ENCODE results near the gene KIF26B. TPM values are rescaled to one million over a fixed set of nuclear protein-coding genes. Genes with fewer than 3 reads are reported as not detected.

KIF26B gene
- total RNA-seq, 2 donors from 2014 or later = 0.30 to 0.35 TPM

DNA sequence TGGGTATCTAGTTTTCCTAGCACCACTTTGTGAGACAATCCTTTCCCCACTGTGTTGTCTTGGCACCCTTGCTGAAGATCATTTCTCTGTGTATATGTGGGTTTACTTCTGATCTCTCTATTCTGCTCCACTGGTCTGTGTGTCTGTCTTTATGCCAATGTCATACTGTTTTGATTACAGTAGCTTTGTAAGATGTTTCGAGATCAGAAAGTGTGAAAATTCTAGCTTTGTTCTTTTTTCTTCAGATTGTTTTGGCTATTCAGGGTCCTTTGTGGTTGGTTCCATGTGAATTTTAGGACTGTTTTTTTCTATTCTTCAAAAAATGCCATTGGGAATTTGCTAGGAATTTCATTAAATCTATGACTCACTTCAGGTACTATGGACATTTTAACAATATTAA lies 116.2 kb downstream of the KIF26B start:
- no peak overlapping the region for H3K9ac ChIP-seq (ENCODE audit: low read depth in 2 of 2, low read length in 2 of 2)
- H3K27me3 ChIP-seq = no peaks in the 10 kb centered on the region
- intact Hi-C loops (cut with DNase I) = no loop called here
- no peaks in the 10 kb centered on the region for H3K4me1 ChIP-seq
- no peak for DNase-seq
- no peak overlapping the region for H3K27ac ChIP-seq
- no peak overlapping the region for H3K4me3 ChIP-seq
- TF ChIP-seq, protein P1, sequence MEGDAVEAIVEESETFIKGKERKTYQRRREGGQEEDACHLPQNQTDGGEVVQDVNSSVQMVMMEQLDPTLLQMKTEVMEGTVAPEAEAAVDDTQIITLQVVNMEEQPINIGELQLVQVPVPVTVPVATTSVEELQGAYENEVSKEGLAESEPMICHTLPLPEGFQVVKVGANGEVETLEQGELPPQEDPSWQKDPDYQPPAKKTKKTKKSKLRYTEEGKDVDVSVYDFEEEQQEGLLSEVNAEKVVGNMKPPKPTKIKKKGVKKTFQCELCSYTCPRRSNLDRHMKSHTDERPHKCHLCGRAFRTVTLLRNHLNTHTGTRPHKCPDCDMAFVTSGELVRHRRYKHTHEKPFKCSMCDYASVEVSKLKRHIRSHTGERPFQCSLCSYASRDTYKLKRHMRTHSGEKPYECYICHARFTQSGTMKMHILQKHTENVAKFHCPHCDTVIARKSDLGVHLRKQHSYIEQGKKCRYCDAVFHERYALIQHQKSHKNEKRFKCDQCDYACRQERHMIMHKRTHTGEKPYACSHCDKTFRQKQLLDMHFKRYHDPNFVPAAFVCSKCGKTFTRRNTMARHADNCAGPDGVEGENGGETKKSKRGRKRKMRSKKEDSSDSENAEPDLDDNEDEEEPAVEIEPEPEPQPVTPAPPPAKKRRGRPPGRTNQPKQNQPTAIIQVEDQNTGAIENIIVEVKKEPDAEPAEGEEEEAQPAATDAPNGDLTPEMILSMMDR (IDR thresholded peaks at IDR 0.05) = no peak
- H3K9me3 ChIP-seq = no peaks in the 10 kb centered on the region
- no peaks in the 10 kb centered on the region for H3K36me3 ChIP-seq

DNA sequence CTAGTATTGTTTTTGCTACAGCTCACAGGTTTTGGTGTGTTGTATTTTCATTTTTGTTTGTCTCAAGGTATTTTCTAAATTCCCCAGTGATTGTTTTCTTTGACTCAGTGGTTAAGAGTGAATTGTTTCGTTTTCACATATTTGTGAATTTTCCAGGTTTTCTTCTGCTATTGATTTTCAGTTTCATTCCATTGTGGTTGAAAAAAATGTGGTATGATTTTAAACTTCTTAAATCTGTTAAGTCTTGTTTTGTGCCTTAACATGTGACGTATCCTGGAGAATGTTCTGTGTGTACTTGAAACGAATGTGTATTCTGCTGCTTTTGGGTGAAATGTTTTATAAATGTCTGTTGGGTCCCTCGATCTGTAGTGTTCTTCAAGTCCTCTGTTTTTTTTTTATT lies 117.9 kb downstream of the KIF26B start:
- intact Hi-C loops (cut with DNase I) = no loop called here
- H3K27me3 ChIP-seq = no peaks in the 10 kb centered on the region
- no peak overlapping the region for H3K27ac ChIP-seq
- H3K4me3 ChIP-seq = no peak overlapping the region
- H3K36me3 ChIP-seq = no peaks in the 10 kb centered on the region
- TF ChIP-seq, protein P1 (IDR thresholded peaks at IDR 0.05) = no peak
- H3K4me1 ChIP-seq = no peaks in the 10 kb centered on the region
- H3K9ac ChIP-seq (ENCODE audit: low read depth in 2 of 2, low read length in 2 of 2) = no peak overlapping the region
- DNase-seq = no peak
- no peaks in the 10 kb centered on the region for H3K9me3 ChIP-seq

DNA sequence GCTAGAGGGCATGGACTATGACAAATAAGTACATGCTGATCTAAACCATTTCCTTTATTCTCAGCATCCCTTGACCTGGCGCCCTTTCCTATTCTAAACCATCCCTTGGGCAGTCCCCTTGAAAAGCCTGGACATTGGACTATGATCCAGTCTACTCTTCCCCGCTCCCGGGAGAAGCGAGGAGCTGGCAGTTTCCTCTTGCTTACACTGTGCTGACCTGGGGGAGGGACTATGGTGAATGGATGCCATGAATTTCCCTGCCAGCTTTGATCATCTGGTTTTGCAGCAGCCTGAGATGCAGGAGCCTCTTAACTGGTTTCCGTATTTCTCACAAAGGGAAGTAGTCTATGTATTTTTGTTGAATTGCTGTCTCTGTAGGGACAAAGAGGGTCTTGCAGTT lies 121.7 kb downstream of the KIF26B start:
- intact Hi-C loops (cut with DNase I) = loop anchor here (5.0 kb wide), 1 partner anchor 119 kb away; no protein-coding TSS in a partner anchor
- H3K27ac ChIP-seq = no peak overlapping the region
- TF ChIP-seq, protein P1 (IDR thresholded peaks at IDR 0.05) = no peak

DNA sequence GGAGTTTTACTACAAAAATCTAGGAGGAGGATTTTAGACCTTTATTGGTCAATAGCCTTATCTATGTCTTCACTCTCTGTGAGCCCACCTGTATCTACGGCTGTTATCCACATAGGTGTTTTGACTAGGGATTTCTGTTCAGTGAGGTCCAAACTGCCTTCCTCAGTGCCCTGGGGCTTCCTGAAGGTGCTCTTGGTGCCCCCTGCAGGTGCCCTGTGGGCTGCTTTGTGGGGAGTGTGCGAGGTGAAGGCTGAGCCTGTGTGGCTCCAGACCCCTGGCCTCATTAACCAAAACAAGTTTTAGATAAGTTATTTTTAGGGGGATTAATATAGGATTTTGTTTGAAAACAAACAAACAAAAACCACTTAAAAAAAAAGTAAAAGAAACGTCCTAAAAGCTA lies 122.5 kb downstream of the KIF26B start:
- no peaks in the 10 kb centered on the region for H3K9me3 ChIP-seq
- no peaks in the 10 kb centered on the region for H3K27me3 ChIP-seq
- no peak overlapping the region for H3K9ac ChIP-seq (ENCODE audit: low read depth in 2 of 2, low read length in 2 of 2)
- DNase-seq = no peak
- intact Hi-C loops (cut with DNase I) = loop anchor here (5.0 kb wide), 1 partner anchor 120 kb away; no protein-coding TSS in a partner anchor
- H3K27ac ChIP-seq = no peak overlapping the region
- no peaks in the 10 kb centered on the region for H3K36me3 ChIP-seq
- TF ChIP-seq, protein P1 (IDR thresholded peaks at IDR 0.05) = no peak
- H3K4me3 ChIP-seq = no peak overlapping the region
- H3K4me1 ChIP-seq = no peaks in the 10 kb centered on the region

More for the DNA sequence above, 121.7 kb downstream of the KIF26B start:
- Histone ChIP-seq H3K36me3 (no peaks in the 10 kb centered on the region), H3K27me3 (no peaks in the 10 kb centered on the region), H3K4me3 (no peak overlapping the region), H3K9ac (ENCODE audit: low read depth in 2 of 2, low read length in 2 of 2) (no peak overlapping the region), H3K4me1 (no peaks in the 10 kb centered on the region), H3K9me3 (no peaks in the 10 kb centered on the region)
- DNase-seq = no peak

DNA sequence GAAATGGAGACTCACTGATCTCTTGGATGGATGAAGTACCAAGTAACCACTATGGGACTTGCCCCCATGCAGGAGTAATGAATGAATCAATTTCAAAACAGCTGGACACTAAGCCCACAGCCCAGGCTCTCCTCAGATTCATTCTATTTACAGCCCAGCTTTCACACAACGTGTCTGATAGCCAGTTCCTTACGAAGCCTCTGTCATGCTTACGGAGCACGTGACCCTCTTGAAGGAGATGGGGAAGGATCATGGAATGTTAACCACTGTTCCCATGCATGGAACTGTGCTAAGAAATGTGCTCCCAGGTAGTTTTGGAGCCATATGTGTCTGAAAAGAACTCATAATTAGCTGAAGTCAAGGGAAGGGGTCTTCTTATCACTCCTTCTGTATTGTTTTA lies 124.1 kb downstream of the KIF26B start:
- intact Hi-C loops (cut with DNase I) = loop anchor here (5.0 kb wide), 1 partner anchor 122 kb away; no protein-coding TSS in a partner anchor
- Histone ChIP-seq H3K4me1 (no peaks in the 10 kb centered on the region), H3K27me3 (no peaks in the 10 kb centered on the region), H3K9me3 (no peaks in the 10 kb centered on the region), H3K4me3 (no peak overlapping the region), H3K36me3 (no peaks in the 10 kb centered on the region), H3K9ac (ENCODE audit: low read depth in 2 of 2, low read length in 2 of 2) (no peak overlapping the region), H3K27ac (no peak overlapping the region)
- TF ChIP-seq, protein P1 (IDR thresholded peaks at IDR 0.05) = no peak
- no peak for DNase-seq
